HG02840 (cell line): ENCODE measurements around the gene VSX1.

ENCODE experiments used
- ATAC-seq: cut with Tn5 transposase; IDR thresholded peaks from one replicate; pipeline ENCODE4 v1.9.1; 2021; ENCODE audit warnings: mild to moderate bottlenecking, moderate library complexity, moderate number of reproducible peaks; ENCODE audit not compliant: unreplicated experiment, low FRiP score

VSX1 gene

DNA sequence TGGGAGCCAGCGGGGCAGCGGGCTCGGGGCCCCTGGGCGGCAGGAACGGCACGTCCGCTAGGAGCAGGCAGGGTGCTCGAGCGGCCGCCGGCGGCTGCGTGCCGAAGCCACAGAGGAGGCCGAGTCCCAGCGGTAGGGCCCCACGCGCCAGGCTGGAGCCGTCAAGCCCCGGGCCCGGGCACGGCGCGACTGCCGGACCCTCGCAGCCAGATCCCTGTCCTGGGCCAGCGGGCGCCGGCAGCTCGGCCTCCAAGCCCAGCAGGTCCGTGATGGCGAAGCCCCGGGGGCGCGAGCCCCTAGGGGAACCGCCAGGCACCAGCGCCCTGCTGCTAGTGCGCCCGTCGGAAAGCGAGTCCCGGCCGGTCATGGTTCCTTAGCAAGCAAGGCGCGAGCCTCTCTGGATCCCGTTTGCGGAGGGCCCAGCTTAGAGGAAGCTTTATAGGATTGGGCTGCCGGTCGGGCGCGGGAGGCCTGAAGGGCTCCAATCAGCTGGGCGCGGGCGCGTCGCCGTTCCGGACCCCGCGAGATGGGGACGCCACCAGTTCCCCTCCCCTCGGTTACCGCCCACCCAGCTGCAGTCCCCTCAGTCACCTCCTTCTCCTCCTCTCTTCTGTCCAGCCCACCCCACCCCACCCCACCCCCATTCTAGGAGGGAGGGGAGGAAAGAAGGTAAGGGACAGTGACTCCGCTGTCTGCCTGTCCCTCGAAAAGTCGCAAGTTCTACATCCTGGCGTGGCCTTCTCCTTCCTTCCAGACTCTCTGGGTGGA is at the start of gene VSX1:
Gene VSX1 (minus strand): TSS at position 412 of the 768 bp plus-strand sequence. CDS start 45 bp downstream, at position 367.
- ATAC-seq = no peak

DNA sequence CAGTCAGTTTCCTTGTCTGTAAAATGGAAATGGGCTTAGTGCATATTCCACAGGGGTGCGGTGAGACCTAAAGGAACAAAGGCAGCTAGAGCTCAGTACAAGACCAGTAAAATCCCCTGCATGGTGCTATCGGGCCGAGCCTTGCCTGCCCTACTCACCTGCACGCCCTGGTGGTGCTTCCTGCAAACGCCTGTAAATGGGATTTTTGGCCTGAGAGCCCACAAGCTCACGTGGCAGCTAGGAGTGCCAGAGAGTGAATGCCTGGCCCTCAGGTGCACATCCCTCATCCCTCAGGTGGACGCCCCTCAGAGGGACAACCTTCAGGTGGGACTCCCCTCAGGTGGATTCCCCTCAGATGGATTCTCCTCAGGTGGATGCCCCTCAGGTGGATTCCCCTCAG is 48.0 kb upstream of the VSX1 start:
- ATAC-seq = no peak

DNA sequence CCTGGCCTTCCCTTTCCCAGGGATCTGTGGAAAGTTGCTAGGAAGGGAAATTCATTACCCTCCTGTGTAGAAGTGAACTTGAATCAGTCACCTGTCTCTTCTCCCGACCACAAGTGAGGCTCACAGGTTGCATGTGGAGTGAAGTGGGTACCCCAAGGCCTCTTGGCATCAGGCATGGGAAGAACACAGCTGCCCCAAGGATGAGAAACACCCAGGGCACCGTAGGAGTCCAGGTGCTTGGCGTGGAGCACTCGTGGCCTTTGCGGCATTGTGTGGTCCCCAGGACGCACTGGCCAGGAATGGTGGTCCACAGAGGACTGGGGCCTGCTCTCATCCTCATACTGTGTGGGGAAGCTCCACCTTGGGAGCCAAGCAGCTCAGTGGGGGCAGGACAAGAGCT is 47.5 kb upstream of the VSX1 start:
- no peak for ATAC-seq

DNA sequence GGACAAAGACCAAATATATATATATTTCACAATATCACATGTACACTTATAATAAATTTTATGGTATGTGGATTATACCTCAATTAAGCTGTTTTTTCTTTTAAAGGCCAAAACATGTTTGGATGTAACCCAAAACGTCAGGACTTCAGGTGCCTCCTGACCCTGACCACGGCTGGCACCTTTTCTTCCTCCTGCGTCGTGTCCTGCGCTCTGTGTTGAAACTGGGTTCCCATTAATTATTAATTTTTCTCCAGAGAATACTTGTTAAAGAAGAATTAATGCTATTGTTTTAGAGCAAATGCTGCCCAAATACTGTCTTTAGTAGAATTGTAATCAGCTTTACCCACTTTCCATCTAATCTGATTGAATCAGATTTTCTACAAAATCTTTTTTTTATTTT is 46.7 kb upstream of the VSX1 start:
- ATAC-seq = no peak

DNA sequence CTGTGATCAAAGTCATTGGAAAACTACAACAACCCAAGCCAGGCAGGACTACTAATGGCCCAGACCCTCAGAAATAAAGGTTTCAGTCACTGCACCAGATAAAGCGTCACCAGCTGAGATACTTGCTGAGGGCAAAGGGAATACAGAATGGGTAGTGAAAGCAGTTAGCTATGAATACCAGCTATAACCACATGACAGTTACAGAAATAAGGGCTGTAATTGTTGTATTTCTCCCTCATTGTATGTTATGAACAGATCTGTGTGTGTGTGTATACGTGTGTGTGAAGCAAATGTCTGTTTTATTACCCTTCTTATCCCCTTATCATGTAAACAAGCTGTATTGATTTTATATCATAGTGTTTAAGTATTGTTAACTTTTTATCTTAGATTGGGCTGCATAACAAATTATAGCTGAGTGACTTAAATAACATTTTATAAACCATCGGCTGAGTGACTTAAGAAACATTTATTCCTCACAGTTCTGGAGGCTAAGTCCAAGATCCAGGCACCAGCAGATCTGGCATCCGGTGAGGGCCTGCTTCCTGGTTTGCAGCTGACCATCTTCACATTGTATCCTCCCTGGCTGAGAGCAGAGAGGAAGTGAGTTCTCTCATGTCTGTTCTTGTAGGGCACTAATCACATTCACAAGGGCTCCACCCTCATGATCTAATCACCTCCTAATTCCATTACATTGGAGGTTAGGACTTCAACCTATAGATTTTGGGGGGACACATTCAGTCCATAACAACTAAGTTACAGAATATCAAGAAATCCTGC is 46.0 kb upstream of the VSX1 start:
- ATAC-seq = no peak

DNA sequence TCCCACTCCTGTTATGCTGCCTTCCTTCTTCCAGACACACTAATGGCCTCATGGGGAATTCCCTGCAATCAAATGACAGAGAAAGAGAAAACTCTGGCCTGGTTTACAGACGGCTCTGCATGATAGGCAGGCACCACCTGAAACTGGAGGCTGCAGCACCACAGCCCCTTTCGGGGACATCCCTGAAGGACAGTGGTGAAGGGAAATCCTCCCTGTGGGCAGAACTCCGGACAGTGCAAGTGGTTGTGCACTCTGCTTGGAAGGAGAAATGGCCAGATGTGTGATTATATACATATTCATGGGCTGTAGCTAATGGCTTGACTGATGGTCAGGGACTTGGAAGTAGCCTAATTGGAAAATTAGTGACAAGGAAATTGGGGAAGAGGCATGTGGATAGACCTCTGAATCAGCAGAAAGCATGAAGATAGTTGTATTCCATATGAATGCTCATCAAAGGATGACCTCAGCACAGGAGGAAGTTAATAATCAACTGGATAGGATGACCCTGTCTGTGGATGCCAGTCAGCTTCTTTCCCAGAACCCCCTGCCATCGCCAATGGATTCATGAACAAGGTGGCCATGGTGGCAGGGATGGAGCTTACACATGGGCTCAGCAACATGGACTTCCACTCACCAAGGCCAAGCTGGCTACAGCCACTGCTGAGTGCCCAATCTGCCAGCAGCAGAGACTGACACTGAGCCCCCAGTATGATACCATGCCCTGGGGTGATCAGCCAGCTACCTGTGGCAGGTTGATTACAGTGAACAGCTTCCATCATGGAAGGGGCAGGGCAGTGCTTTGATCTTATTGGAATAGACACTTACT is 44.5 kb upstream of the VSX1 start:
- no peak for ATAC-seq

DNA sequence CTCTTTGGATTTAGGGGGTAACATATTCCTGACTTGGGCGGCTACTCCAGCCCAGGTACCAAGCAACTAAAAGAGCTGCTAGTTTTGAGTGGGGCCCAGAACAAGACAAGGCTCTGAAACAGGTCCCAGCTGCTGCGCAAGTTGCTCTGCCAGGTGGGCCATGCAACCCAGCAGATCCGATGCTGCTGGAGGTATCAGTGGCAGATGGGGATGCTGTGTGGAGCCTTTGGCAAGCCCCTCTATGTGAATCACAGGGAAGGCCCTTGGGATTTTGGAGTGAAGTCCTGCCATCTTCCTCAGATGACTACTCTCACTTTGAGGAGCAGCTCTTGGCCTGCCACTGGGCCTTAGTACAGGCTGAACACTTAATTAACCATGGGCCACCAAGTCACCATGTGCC is 43.7 kb upstream of the VSX1 start:
- ATAC-seq = no peak

DNA sequence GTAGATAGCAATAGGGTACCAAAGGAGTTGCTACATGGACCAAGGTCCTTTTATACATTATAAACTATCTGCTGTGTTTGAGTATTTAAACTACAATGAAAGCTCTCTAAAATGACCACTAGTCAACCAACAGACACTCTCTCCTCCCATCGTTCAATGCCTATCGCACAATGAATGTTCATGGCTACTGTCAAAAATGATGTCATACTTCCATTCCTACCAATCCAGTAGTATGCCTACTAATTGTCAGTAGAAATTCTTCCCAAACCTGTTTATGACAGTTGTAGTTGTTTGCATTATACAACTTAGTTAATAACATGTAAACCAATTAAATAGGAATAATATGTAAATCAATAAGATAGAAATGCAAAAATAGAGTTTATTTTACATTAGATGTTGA is 39.0 kb upstream of the VSX1 start:
- no peak for ATAC-seq

DNA sequence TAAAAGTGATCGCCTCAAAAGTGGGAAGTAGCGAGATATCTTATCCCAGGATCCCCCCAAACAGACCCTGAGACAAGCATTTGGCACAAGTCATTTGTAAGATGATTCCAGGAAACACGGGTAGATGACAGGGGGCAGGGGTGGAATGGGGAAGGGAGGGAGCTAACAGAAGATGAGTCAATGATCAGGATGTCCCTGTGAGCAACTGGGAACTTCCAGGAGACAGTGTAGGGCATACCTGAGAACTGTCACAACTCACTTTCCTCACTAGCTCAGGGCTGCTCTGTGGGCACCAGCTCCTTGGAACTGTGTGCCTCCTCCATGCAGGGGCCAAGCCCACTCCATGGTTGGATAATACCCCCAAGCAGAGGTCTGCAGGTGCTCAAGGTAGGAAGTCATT is 38.5 kb upstream of the VSX1 start:
- no peak for ATAC-seq

DNA sequence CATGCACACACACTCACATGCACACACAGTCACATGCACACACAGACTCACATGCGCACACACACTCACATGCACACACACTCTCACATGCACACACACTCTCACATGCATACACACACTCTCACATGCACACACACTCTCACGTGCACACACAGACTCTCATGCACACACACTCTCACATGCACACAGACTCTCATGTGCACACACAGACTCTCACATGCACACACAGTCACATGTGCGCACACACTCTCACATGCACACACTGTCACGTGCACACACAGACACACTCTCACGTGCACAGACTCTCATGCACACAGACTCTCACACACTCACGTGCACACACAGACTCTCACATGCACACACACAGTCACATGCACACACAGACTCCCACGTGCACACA is 36.6 kb upstream of the VSX1 start:
- ATAC-seq = no peak

DNA sequence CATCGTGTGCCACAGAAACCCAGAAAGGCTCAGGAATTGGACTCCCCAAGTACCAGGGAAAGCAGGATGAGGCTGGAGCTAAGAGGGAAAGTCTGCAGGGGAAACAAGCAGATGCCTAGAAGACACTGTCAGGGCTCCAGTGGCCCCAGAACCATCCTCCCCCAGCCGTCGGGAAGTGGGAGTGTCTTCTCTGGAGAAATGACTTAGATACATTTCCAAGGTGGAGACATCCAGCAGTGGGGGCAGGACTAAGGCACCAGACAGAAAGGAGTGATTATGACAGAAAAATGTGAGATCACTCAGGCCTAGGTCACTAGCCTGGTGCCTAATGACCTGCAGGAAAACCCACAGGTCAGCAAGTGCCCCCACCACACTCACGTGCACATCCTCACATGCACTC is 36.0 kb upstream of the VSX1 start:
- no peak for ATAC-seq

DNA sequence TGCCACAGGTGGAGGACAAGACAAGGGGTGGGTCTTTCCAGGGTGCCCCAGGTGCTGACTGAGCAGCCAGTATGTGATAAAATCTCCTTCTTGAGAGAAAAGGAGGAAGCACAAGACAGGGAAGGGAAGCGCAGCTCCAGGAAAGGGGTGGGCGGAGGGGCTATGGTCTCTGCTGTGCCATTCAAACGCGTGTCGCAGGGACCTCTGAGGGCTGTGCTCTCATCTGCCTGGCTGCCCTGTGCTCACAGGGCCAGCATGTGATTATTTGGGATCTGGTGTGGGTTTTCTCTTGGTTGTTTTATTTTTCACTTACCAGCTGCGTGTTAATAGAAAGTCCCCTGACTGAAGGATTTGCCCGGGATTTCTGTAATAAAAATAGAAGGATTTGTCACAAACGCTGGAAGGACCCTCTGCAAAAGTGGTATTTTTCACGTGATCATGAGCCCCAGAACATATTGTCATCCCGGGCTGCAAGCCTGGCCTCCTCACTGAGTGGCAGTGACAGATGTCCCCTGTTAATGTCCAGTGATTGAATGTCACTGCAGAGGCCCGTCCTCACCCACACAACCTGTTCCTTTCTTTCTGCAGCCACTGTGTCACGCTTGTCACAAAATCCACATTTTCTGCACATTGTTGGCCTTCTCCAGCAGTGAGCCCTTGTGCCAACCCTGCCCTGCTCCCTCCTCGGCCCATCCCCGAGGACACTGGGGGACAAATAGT is 35.0 kb upstream of the VSX1 start:
- no peak for ATAC-seq

DNA sequence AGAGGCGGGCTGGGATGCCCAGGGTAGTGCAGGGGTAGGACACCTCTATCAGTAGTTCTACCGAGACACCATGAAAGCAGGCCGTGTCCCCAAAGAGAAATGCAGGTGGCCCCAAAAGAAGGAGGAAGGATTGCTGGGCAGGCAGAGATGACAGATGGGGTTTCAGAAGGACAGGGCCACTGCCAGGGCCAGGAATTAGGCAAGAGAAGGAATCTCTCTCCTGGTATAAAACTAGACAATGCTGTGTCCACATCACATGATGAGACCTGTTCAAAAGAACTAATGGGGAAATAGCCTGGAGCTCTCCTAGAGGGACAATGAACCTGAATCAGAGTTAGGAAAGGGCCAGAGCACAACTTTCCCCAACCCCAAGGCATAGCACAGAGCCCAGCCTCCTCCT is 21.6 kb upstream of the VSX1 start:
- no peak for ATAC-seq

DNA sequence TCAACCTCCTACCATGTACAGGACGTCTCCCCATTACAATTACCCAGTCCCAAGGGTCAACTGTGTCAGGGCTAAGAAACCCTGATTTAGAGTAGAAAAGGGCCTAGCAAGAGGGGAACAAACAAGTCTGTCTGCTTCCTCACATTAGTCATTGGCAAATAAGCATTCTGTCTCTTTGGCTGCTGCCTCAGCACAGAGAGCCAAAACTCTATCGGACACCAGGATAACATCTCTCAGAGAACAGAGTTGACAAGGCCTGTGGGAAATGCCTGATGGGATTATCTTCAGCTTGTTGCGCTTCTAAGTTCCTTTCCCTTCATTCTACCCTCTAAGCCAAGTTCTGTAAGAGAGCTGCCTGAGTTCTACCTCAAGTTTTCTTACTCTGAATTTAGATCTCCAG is 19.0 kb upstream of the VSX1 start:
- no peak for ATAC-seq

DNA sequence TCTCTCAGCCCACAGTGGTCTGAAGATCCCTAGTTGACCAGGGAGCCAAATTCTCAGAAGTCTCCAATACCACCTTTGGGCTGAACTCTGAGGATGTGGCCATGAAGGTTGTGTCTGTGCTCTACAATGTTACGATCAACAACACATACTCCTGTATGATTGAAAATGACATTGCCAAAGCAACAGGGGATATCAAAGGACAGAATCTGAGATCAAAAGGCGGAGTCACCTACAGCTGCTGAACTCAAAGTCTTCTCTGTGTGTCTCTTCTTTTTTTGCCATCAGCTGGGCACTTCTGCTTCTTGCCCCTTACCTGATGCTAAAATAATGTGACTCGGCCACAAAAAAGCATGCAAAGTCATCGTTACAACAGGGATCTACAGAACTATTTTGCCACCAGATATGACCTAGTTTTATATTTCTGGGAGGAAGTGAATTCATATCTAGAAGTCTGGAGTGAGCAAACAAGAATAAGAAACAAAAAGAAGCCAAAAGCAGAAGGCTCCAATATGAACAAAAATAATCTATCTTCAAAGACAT is 17.7 kb upstream of the VSX1 start:
- ATAC-seq = no peak

DNA sequence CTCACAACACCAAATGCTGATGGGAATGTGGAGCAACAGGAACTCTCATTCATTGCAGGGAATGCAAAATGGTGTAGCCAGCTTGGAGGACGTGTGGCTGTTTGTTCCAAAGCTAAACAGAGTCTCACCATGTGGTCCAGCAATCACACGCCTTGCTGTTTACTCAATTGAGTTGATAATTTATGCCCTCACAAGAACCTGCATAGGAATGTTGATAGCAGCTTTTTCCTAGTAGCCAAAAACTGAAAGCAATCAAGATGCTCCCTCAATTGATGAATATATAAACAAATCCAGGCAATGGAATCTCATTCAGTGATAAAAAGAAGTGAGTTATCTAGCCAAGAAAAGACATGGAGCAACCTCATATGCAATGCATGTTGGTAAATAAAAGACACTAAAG is 15.6 kb upstream of the VSX1 start:
- no peak for ATAC-seq

DNA sequence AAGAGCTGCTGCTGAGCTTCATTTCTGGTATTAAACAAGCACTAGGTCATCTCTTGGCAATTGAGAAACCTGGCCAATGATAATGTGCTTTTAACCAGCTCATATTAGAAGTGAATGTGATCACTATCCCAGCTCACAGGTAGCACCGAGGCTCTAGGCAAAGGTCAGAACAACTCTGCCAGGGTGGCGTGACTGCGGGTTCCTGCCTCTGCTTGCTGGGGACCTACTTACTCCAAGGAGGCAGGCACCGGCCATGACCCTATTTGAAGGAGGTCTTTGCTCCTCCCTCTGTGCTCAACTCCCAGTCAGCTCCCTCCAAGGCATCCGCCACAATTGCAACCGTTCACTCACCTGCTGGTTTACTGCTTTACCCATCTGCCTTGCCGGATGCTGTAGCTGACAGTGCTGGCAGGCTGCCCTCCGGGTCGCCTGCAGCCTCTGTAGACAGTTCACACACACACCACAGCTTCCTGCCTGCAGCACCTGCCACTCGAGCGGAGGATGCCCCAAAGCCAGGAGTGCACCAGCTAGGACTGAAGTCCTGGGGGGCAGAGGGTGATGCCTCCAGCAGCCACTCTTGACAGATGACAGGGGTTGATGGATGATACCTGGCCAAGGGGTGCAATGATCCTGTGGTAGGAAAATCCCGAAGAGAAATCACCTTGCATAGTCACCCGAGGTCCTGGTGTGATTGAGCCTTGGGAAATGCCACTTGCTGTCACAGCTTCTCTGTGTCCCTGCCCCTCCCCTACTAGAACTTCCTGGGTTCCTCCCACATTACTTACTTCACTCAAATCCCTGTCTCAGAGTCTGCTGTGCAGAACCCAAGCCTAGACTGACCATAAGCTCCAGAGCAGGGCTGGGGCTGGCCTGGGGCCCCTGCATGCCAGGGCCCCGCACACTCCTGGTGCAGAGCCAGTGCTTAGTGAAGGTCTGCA is 8.8 kb upstream of the VSX1 start:
- no peak for ATAC-seq

DNA sequence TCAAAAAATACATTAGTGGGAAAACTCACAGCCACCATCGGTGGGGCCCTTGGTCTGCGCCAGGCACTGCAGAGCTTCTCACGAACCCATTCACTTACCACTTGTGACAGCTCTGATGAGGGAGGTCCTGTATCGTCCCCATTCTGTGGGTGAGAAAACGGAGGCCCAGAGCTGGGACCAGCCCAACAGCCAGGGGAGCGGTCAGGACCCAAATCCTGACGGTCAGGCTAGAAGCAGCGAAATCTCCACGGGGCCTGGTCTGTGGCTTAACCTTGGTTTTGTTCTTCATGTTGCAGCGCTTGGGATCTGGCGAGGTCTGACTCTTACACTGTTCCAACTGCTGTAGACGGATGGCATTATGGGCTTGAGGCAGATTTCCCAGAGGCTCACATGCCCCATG is 7.7 kb upstream of the VSX1 start:
- ATAC-seq = no peak

DNA sequence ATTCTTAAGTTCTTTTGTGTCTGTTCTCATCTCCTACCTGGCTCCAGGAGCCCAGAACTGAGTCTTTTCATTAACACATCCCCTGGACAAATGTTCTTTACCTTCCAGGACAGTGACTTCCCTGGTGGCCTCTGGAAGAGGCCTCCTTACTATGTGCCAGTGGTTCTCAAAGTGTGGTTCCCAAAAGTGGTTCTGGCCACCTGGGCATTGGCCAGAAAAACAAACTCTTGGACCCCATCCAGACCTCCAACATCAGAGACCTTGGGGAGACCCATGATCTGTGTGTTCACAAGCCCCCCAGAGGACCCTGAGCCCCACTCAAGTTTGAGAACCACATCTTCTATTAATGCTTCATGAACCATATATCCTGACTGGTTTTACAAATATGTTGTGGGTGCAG is 7.2 kb upstream of the VSX1 start:
- ATAC-seq = no peak
